HG03095 (cell line): ENCODE results near the gene PAK4.
"Not testable (repeated sequence)": the region's sequence is repeated elsewhere in the genome, so short reads cannot be mapped to it uniquely, and the experiment has no call there.

Experiments
- ATAC-seq: cut with Tn5 transposase; IDR thresholded peaks from one replicate; pipeline ENCODE4 v1.9.1; 2021; ENCODE audit warnings: moderate library complexity; ENCODE audit not compliant: unreplicated experiment

Gene PAK4

DNA sequence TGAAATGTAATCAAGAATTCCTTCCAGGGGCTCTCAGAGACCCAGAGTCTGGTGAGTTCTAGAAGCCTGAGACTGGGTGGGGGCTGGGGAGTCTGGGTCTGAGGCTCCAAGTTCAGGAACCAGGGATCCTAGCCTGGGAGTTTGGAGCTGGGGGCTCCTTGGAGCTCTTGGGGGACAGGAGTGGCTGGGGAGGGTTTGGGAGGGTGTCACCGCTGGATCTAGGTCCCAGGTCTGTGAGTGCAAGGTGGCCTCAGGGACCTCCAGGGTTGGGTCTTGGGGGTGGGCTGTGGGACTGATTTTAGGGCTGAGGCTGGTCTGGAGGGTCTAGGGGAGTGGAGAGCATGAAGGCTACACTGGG lies 77.4 kb downstream of the PAK4 start:
- no peak for ATAC-seq

DNA sequence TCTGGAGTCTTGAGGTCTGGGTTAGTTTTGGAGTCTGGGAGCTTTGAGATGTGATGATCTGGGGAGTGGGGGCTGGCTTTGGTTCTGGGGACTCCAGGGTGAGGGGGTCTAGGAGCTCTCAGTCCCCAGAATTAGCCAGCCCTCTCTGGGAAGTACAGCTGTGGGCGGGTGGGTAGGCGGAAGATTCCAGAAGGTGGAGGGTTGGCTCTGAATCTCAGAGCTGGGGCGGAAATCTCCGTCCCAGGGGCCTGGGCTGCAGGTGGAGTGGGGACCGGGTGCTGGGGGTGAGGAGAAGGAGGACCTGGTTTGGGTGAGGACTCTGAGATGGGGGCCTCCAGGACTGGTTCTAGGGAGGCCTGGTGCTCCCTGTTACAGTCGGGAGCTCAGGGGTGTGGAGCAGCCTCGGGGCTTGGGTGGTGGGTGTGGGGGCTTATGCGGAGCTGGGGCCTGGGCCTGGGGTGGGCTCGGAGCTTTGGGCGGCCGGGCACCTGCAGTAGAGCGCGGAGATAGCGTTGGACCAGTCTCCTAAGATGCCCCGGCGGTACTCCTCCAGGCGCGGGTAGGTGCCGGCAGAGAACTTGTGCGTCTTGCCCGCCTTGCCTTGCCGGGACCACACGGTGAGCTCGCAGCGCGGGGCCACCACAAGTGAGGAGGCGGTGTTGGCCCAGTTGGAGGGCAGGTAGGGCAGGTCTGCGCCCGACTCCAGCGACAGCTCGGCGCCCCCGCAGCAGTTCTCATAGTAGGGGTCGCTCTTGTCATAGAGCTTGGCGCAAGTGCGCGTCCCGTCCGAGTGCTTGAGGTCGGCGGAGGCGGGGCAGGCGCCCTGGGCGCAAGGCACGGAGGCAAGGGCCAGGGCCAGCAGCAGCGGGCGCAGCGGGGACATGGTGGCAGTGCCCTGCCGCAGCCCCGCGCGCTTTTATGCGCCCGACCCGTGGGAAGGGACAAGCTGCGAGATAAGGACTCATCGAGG lies 78.1 kb downstream of the PAK4 start, which contains the start of gene SYCN:
SYCN (minus strand) TSS at position 892 of the 970 bp plus-strand sequence; CDS start at position 883, 9 bp downstream.
- ATAC-seq = no peak

DNA sequence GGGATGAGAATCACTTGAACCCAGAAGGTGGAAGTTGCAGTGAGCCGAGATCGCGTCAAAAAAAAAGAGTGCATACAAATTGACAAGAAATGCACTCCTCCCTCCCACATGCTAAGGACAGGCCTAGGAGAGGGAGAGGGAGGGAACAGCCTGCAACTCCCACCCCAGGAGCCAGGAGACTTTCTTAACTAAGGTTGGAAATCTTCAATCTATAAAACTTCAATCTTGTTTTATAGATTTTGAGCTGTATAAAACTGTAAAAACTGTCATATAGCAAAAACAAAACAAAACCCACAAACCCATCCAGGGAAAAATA lies 79.8 kb downstream of the PAK4 start:
- no peak for ATAC-seq

DNA sequence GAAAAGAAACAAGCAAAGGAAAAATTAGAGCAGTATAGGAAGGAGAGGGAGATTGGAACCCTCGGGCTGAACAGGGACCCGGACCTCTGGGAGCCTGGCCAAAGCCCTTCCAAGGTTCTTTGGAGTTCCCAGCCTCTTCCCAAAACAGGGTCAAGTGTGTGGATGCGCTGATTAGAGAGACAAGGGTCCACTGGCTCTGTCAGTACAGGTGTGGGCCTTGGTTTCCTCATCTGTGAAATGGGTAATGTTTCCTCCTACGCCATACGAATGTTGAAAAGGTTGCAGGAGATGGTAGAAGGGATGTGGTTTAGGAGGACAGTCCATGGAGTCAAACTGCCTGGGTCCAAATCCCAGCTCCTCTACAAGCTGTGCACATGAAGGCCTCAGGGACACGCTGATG lies 80.5 kb downstream of the PAK4 start:
- ATAC-seq = no peak

DNA sequence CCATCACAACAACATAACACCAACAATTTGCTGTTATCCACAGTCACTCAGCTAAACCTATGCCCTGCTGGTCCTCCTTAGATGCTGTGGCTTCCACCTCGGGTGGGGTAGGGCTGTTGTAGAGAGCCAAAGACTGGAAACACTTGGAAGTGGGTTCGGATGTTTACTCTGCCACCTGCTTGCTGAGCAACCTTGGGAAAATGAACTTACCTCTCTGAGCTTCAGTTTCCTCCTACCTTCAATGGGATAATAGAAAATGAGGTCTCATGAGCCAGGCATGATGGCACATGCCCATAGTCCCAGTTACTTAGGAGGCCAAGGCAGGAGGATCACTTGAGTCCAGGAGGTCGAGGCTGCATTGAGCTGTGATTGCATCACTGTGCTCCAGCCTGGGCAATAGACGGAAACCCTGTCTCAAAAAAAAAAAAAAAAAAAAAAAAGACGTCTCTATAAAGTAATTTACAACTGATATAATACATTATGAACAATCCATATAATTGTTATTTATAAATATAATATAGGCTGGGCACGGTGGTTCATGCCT lies 81.8 kb downstream of the PAK4 start:
- ATAC-seq = no peak

DNA sequence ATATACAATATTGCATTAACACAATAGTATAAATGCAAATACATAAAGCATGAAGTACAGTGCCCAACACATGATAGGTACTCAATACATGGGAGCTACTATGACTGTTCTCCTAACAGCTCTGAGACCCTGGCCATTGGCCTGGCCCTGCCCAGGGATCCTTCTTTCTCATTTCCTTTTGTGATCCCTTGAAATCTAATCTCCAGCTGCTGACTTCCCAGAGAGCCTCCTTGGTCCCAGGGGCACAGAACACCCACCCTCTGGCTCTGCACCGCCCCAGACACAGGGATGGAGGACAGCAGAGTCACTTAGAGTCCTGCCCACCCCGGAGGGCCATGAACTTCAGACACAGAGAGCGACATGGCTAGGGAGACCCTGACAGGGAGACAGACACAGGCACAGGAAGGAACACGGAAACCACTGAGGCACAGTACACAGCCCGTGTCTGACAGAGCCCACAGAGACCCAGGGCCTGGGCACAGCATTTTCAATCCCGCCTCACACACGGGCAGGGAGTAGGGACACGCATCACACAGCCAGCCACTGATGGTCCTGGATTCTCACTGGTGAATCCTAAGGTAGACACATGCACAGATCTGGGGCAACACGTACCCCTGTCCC lies 82.7 kb downstream of the PAK4 start:
- no peak for ATAC-seq

DNA sequence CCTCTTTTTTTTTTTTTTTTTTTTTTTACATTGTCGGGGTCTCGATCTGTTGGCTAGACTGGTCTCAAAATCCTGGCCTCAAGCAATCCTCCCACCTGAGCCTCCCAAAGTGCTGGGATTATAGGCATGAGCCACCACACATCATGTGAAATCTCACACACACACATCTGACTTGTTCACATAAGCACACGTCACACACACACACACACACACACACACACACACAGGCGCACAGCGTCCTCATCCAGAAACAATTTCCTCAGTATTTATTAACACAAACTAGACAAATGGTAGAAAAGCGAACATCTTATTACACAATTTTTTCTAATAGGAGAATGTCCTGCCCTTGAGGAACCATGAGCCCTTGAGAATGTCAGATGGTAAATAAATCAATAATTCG lies 83.6 kb downstream of the PAK4 start:
- no peak for ATAC-seq

DNA sequence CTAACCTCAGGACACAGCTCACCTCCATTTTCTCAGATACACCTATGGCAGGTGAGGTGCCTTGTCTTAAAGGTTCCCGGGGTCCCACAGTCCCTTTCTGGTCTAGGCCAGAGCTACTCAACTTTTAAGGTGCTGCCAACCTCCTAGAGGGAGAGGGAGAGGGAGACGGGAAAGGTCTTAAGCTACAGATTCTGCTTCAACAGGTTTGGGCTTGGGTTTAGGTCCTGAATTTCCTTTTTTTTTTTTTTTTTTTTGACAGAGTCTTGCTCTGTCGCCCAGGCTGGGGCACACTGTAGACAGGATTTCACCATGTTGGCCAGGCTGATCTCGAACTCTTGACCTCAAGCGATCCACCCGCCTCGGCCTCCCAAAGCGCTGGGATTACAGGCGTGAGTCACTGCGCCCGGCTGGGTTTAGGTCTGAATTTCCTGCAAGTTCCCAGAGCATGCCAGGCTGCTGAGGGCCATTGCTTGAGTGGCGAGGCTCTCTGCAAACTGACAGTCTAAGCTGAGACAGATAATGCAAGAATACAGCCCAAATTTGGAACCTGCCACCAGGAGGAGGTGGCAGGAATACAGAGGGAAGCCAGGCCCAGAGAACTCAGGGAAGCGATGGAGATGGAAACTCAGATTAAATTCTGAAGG lies 86.3 kb downstream of the PAK4 start:
- no peak for ATAC-seq

DNA sequence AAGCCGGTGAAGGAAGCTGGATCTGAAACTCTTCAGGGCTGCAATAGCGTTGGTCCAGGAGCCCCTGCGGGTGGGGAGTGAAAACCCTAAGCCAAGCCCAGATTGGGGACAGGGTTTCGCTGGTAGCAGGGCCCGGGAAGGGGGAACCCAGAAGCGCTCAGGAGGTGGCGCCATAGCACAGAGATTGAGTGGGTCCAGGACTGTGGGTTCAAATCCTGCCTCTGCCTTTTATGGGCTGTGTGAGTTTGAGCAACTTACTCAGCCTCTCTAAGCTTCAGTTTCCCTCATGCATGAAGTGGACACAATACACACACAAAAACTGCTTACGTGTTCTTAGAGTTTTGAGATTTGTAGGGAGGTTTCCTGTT lies 86.8 kb downstream of the PAK4 start:
- no peak for ATAC-seq

DNA sequence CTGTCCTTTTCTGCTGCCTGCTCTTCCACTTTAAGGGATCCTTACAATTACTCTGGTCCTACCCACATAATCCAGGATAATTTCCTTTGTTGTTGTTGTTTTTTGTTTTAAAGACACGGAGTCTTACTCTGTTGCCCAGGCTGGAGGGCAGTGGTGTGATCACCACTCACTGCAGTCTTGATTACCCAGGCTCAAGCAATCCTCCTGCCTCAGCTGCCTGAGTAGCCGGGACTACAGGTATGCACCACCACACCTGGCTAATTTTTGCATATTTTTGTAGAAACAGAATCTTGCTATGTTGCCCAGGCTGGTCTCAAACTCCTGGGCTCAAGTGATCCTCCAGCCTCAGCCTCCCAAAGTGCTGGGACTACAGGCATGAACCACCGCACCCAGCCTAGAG lies 89.7 kb downstream of the PAK4 start:
- ATAC-seq = not testable (repeated sequence)

DNA sequence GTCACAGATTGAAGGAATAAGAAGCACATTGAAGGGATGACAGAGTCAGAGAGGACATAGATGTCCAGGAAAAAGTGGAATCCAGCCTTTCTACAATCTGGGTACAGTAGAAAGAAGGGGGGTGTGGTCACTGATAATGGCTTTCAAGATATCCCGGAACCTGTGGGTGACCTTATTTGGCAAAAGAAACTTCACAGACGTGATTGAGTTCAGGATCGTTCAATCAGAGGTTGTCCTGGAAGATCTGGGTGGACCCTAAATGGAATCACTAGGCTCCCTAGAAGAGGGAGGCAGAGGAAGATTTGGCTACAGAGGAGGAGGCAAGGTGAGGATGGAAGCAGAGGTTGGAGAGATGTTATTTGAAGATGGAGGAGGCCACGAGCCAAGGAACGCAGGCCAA lies 91.5 kb downstream of the PAK4 start:
- ATAC-seq = no peak

DNA sequence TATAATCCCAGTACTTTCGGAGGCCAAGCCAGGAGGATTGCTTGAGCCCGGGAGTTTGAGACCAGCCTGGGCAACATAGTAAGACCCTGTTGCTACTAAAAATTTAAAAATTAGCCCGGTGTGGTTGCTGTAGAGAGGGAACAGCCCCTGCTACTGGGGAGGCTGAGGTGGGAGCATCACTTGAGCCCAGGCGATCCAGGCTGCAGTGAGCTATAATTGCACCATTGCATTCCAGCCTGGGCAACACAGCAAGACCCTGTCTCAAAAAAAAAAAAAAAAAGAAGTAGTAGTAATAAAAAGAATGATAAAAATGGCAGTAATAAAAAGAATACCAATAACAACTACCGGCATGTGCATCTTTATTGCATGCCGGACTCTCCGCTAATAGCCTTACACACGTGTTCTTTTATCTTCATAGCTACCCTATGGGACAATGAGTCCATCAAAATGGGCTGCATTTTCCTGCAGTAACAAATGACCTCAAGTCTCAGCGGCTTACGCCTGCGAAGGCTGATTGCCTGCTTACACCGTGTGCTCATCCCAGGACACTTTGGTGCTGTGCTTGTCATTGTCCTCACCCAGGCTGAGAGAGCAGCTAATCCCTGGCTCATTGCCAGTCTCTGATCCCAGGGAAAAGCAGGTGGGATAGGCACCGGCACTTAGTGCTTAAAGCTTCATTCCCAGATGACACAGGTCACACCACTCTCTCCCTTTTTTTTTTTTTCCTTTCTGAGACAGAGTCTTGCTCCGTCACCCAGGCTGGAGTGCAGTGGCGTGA lies 92.8 kb downstream of the PAK4 start:
- no peak for ATAC-seq

DNA sequence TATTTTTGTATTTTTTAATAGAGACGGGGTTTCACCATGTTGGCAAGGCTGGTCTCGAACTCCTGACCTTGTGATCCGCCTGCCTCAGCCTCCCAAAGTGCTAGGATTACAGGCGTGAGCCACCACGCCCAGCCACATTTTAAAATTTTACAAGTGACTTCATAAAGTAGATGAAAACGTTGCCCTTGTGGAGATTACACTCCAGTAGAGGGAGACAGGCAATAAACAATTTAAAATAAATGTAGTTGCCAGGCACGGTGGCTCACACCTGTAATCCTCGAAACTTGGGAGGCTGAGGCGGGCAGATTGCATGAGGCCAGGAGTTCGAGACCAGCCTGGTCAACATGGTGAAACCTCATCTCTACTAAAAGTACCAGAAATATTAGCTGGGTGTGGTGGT lies 93.5 kb downstream of the PAK4 start:
- ATAC-seq = not testable (repeated sequence)

DNA sequence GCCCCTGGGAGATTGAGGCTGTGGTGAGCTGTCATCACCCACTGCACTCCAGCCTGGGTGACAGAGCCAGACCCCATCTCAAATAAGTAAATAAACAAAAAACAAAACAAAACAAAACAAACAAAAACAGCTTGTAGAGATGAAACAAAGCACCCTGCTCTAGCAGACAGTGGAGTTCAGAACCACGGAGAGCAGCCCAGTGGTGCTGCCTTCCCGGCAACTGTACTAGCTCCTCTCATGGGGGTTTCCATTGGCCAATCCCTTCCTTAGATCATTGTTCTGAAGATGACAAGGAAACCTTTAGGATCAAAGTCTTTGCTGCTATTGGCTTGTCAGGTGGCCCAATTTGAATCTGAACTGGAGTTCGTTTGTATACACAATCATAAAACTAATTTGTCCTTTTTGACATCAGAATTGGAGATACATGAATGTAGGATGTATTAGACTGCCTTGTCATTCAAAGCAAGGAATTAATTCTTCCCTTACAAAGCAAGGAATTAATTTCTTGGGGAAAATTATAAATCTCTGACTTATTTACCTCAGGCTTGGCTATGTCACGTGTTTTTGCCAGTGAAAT lies 98.2 kb downstream of the PAK4 start:
- no peak for ATAC-seq

DNA sequence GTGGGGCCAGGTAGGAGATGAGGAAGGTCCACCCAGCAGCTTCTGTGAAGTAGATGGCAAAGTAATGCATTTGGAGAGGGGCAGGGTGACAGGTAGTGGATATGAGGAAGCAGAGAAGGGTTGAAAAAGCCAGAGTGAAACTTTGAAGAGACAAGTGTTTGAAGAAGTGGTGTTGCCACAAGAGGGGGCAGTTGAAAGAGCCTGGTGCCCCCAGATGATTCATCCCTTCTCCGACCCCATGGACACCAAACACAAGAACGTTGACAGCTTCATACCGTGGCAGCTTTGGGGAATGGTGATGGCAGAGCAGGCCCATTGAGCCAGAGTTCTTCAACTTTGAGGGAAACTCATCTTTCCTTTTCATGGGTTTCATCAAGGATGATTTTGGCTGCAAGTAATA lies 99.3 kb downstream of the PAK4 start:
- no peak for ATAC-seq
